Measurements from ENCODE around the gene KRTAP4-7. TPM values are rescaled to one million over a fixed set of nuclear protein-coding genes. Genes with fewer than 3 reads are reported as not detected.
A peak's percentile ranks its signal among the peaks of the same experiment; 100 is the strongest.

Gene KRTAP4-7
- total and polyA plus RNA-seq, 2 of the 4 experiments (the other 2 are of a cell fraction) = not detected

- no peak overlapping the region for H3K56ac ChIP-seq (ENCODE audit: extremely low read depth, insufficient read depth, low read length)
- in situ Hi-C loops (cut with MboI; ENCODE audit: low sequenced_read_pairs) (no loop called here), intact Hi-C loops (cut with micrococcal nuclease) (no loop called here), dilution Hi-C loops (cut with HindIII; ENCODE audit: low sequenced_read_pairs, unreplicated experiment) (no loop called here)
- H2AK9ac ChIP-seq (replicated peaks; ENCODE audit: low read depth, low read length, poor library complexity) = no peak overlapping the region
- no peak overlapping the region for H3K23ac ChIP-seq (ENCODE audit: low read depth, low read length)
- H2BK5ac ChIP-seq (ENCODE audit: low read depth, low read length, poor library complexity, severe bottlenecking) = no peak overlapping the region
- peaks cover 3% of the 10 kb centered on the region; the same call in 1 of the 2 replicates for H3K9me1 ChIP-seq (ENCODE audit: insufficient read depth, low read length)
- no peaks in the 10 kb centered on the region for H4K20me1 ChIP-seq (ENCODE audit: insufficient read depth, low read length)
- no peaks in the 10 kb centered on the region for H3K79me1 ChIP-seq (ENCODE audit: low read depth in 1 of 2, low read length in 2 of 2)
- H2AK5ac ChIP-seq (ENCODE audit: low read depth, low read length) = no peak overlapping the region
- no peak overlapping the region for H3K4ac ChIP-seq (ENCODE audit: low read depth, low read length)
- no peak for TF ChIP-seq CEBPB (IDR thresholded peaks at IDR 0.05; ENCODE audit: low read depth, low read length)
- no peak for TF ChIP-seq POLR2A (IDR thresholded peaks at IDR 0.05; ENCODE audit: low read depth, low read length)
- no peak for TF ChIP-seq RFX5 (IDR thresholded peaks at IDR 0.05; ENCODE audit: low read depth, low read length)
- TF ChIP-seq FOS (IDR thresholded peaks at IDR 0.05; ENCODE audit: low read depth, low read length) = no peak
- TF ChIP-seq CHD1 (IDR thresholded peaks at IDR 0.05; ENCODE audit: low read depth, low read length) = no peak
- no peak for TF ChIP-seq SMC3 (IDR thresholded peaks at IDR 0.05; ENCODE audit: low read depth, low read length)
- no peak for TF ChIP-seq MAZ (IDR thresholded peaks at IDR 0.05; ENCODE audit: borderline replicate concordance, low read depth, low read length)
- TF ChIP-seq RCOR1 (IDR thresholded peaks at IDR 0.05; ENCODE audit: insufficient replicate concordance, low read length) = no peak
- TF ChIP-seq, protein P1, sequence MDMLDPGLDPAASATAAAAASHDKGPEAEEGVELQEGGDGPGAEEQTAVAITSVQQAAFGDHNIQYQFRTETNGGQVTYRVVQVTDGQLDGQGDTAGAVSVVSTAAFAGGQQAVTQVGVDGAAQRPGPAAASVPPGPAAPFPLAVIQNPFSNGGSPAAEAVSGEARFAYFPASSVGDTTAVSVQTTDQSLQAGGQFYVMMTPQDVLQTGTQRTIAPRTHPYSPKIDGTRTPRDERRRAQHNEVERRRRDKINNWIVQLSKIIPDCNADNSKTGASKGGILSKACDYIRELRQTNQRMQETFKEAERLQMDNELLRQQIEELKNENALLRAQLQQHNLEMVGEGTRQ (IDR thresholded peaks at IDR 0.05; ENCODE audit: low read depth, low read length) = no peak
- no peak for TF ChIP-seq RAD21 (IDR thresholded peaks at IDR 0.05; ENCODE audit: low read length)
- no peak for TF ChIP-seq MAFK (IDR thresholded peaks at IDR 0.05; ENCODE audit: low read depth, low read length)
- no peak for TF ChIP-seq BHLHE40 (IDR thresholded peaks at IDR 0.05; ENCODE audit: low read depth, low read length)
- TF ChIP-seq NFE2L2 (IDR thresholded peaks at IDR 0.05; ENCODE audit: low read depth, low read length) = no peak
- no peak for TF ChIP-seq MXI1 (IDR thresholded peaks at IDR 0.05; ENCODE audit: borderline replicate concordance, low read depth, low read length)
- no peak for TF ChIP-seq CTCF (conservative IDR thresholded peaks at IDR 0.05; ENCODE audit: low read depth, low read length)
- TF ChIP-seq, protein P2, sequence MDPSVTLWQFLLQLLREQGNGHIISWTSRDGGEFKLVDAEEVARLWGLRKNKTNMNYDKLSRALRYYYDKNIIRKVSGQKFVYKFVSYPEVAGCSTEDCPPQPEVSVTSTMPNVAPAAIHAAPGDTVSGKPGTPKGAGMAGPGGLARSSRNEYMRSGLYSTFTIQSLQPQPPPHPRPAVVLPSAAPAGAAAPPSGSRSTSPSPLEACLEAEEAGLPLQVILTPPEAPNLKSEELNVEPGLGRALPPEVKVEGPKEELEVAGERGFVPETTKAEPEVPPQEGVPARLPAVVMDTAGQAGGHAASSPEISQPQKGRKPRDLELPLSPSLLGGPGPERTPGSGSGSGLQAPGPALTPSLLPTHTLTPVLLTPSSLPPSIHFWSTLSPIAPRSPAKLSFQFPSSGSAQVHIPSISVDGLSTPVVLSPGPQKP (IDR thresholded peaks at IDR 0.05; ENCODE audit: borderline replicate concordance, low read depth, low read length) = no peak
- peak overlapping the region; percentile 56; the same call in 1 of the 2 replicates for H2BK120ac ChIP-seq (ENCODE audit: low read depth, low read length)
- no peak overlapping the region for H3K14ac ChIP-seq (replicated peaks; ENCODE audit: low read depth, low read length)
- H3K9ac ChIP-seq (ENCODE audit: low read depth, low read length) = no peak overlapping the region
- no peak for DNase-seq
- BruUV-seq (replicated peaks) = no TSS peak
- peak overlapping the region; percentile 39 for H2BK20ac ChIP-seq (ENCODE audit: low read depth, low read length)
- H4K8ac ChIP-seq (ENCODE audit: low read depth in 2 of 2, low read length in 2 of 2) = no peak overlapping the region
- H4K91ac ChIP-seq (ENCODE audit: insufficient read depth, low read depth, low read length) = no peak overlapping the region
- H3K9me3 ChIP-seq (ENCODE audit: control insufficient read depth, insufficient read depth, low read length) = no peaks in the 10 kb centered on the region
- no peak overlapping the region for H2AFZ ChIP-seq (replicated peaks; ENCODE audit: low read length, poor library complexity)
- ATAC-seq (ENCODE audit: low read depth) = no peak
- H4K5ac ChIP-seq (ENCODE audit: low read depth, low read length) = no peak overlapping the region; the same call in 1 of the 2 replicates
- no peak overlapping the region for H3K4me2 ChIP-seq (ENCODE audit: low read depth, low read length)
- H3K27ac ChIP-seq (ENCODE audit: insufficient read depth, low read length) = no peak overlapping the region
- H3K4me3 ChIP-seq (ENCODE audit: insufficient read depth, low read depth, low read length) = no peak overlapping the region
- H3K4me1 ChIP-seq (ENCODE audit: control insufficient read depth, insufficient read depth, low read length) = peaks cover 4% of the 10 kb centered on the region; the same call in 1 of the 2 replicates
- H2BK15ac ChIP-seq (ENCODE audit: low read depth, low read length) = no peak overlapping the region
- H3K27me3 ChIP-seq (ENCODE audit: control insufficient read depth, insufficient read depth, low read length) = no peaks in the 10 kb centered on the region
- WGBS, 2 experiments (ENCODE audit: extremely low coverage in 2 of 2, insufficient read length in 1 of 2) = 70% methylated on average over 2 of the region's 7 CpGs; no CpG with 5 or more reads in 1 of the 2 experiments
- ChIA-PET POLR2A (ENCODE audit: unreplicated experiment) (no interaction called here), CTCF (interaction anchor here (0.7 kb wide), 1 partner anchor 227 kb away, joined by 3 read pairs; no protein-coding TSS in a partner anchor)
- H3K36me3 ChIP-seq (ENCODE audit: control insufficient read depth, insufficient read depth, low read length) = no peaks in the 10 kb centered on the region
- no peak overlapping the region; the same call in 1 of the 2 replicates for H3K18ac ChIP-seq (ENCODE audit: low read depth, low read length)
These were observed 12.1 kb downstream of the KRTAP4-7 start for GRCh38 chr17:41096055-41096454.
